ENCODE results near the gene KIFAP3. TPM values are rescaled to one million over a fixed set of nuclear protein-coding genes. Genes with fewer than 3 reads are reported as not detected.
A peak's percentile ranks its signal among the peaks of the same experiment; 100 is the strongest.

KIFAP3 gene
- total and polyA plus RNA-seq, 2 donors (not counting 1 experiment from before 2014, with no cell fraction given) = 30.2 to 42.9 TPM

- H3K4me3 ChIP-seq (replicated peaks in 1 of 4; ENCODE audit: control extremely low read depth in 1 of 4, insufficient read depth in 1 of 4, low read depth in 3 of 4, low read length in 4 of 4) = no peak overlapping the region
- no peak overlapping the region for H2AFZ ChIP-seq (ENCODE audit: low read length)
- H3K27ac ChIP-seq (ENCODE audit: insufficient read depth, low read length) = no peak overlapping the region
- H3K27me3 ChIP-seq (ENCODE audit: control insufficient read depth, insufficient read depth, low read length) = no peaks in the 10 kb centered on the region
- H3K4me2 ChIP-seq (ENCODE audit: extremely low read depth, insufficient read depth, low read length) = no peak overlapping the region
- H3K79me2 ChIP-seq (ENCODE audit: control insufficient read depth, insufficient read depth, low read length) = no peaks in the 10 kb centered on the region
- no peak for DNase-seq (ENCODE audit: low read depth in 2 of 2)
- no peaks in the 10 kb centered on the region for H4K20me1 ChIP-seq (ENCODE audit: control insufficient read depth, extremely low read depth, insufficient read depth, low read length)
- TF ChIP-seq CTCF (conservative IDR thresholded peaks at IDR 0.05 in 1 of 2, IDR thresholded peaks at IDR 0.05 in 1 of 2; ENCODE audit: low read depth in 1 of 2, low read length in 2 of 2) = no peak
- TF ChIP-seq EZH2 (IDR thresholded peaks at IDR 0.05; ENCODE audit: low read length, missing control alignments) = no peak
- H3K9me3 ChIP-seq (ENCODE audit: control insufficient read depth, insufficient read depth, low read depth, low read length) = no peaks in the 10 kb centered on the region
- no peaks in the 10 kb centered on the region for H3K4me1 ChIP-seq (ENCODE audit: control insufficient read depth, extremely low read depth, insufficient read depth, low read length)
- no peak overlapping the region for H3K9ac ChIP-seq (ENCODE audit: insufficient read depth, low read length)
- no peaks in the 10 kb centered on the region for H3K36me3 ChIP-seq (ENCODE audit: control insufficient read depth, insufficient read depth, low read length)
Observed at GRCh38 chr1:169882039-169882511, 192.4 kb downstream of the KIFAP3 start.

GRCh38 chr1:169879034-169879840 is 195.3 kb downstream of the KIFAP3 start:
- TF ChIP-seq CTCF (conservative IDR thresholded peaks at IDR 0.05 in 1 of 2, IDR thresholded peaks at IDR 0.05 in 1 of 2; ENCODE audit: low read depth in 1 of 2, low read length in 2 of 2) (no peak), EZH2 (IDR thresholded peaks at IDR 0.05; ENCODE audit: low read length, missing control alignments) (no peak)
- H3K9me3 ChIP-seq (ENCODE audit: control insufficient read depth, insufficient read depth, low read depth, low read length) = no peaks in the 10 kb centered on the region
- H3K27me3 ChIP-seq (ENCODE audit: control insufficient read depth, insufficient read depth, low read length) = no peaks in the 10 kb centered on the region
- H3K79me2 ChIP-seq (ENCODE audit: control insufficient read depth, insufficient read depth, low read length) = no peaks in the 10 kb centered on the region
- no peaks in the 10 kb centered on the region for H4K20me1 ChIP-seq (ENCODE audit: control insufficient read depth, extremely low read depth, insufficient read depth, low read length)
- no peak overlapping the region for H3K4me2 ChIP-seq (ENCODE audit: extremely low read depth, insufficient read depth, low read length)
- H3K36me3 ChIP-seq (ENCODE audit: control insufficient read depth, insufficient read depth, low read length) = no peaks in the 10 kb centered on the region
- H3K9ac ChIP-seq (ENCODE audit: insufficient read depth, low read length) = no peak overlapping the region
- no peak overlapping the region for H3K4me3 ChIP-seq (replicated peaks in 1 of 4; ENCODE audit: control extremely low read depth in 1 of 4, insufficient read depth in 1 of 4, low read depth in 3 of 4, low read length in 4 of 4)
- no peak overlapping the region for H2AFZ ChIP-seq (ENCODE audit: low read length)
- DNase-seq (ENCODE audit: low read depth in 2 of 2) = peak in 1 of 2 donors; percentile 39
- no peak overlapping the region for H3K27ac ChIP-seq (ENCODE audit: insufficient read depth, low read length)
- no peaks in the 10 kb centered on the region for H3K4me1 ChIP-seq (ENCODE audit: control insufficient read depth, extremely low read depth, insufficient read depth, low read length)

- Histone ChIP-seq H3K27ac (ENCODE audit: insufficient read depth, low read length) (no peak overlapping the region), H3K4me3 (replicated peaks in 1 of 4; ENCODE audit: control extremely low read depth in 1 of 4, insufficient read depth in 1 of 4, low read depth in 3 of 4, low read length in 4 of 4) (no peak overlapping the region), H3K4me1 (ENCODE audit: control insufficient read depth, extremely low read depth, insufficient read depth, low read length) (no peaks in the 10 kb centered on the region), H3K79me2 (ENCODE audit: control insufficient read depth, insufficient read depth, low read length) (no peaks in the 10 kb centered on the region), H2AFZ (ENCODE audit: low read length) (no peak overlapping the region), H3K4me2 (ENCODE audit: extremely low read depth, insufficient read depth, low read length) (no peak overlapping the region), H3K9me3 (ENCODE audit: control insufficient read depth, insufficient read depth, low read depth, low read length) (no peaks in the 10 kb centered on the region), H3K9ac (ENCODE audit: insufficient read depth, low read length) (no peak overlapping the region), H3K36me3 (ENCODE audit: control insufficient read depth, insufficient read depth, low read length) (no peaks in the 10 kb centered on the region), H4K20me1 (ENCODE audit: control insufficient read depth, extremely low read depth, insufficient read depth, low read length) (peaks cover 1% of the 10 kb centered on the region), H3K27me3 (ENCODE audit: control insufficient read depth, insufficient read depth, low read length) (no peaks in the 10 kb centered on the region)
- no peak for DNase-seq (ENCODE audit: low read depth in 2 of 2)
- no peak for TF ChIP-seq CTCF (conservative IDR thresholded peaks at IDR 0.05 in 1 of 2, IDR thresholded peaks at IDR 0.05 in 1 of 2; ENCODE audit: low read depth in 1 of 2, low read length in 2 of 2)
- TF ChIP-seq EZH2 (IDR thresholded peaks at IDR 0.05; ENCODE audit: low read length, missing control alignments) = no peak
Observed at GRCh38 chr1:169878498-169878897, 196.0 kb downstream of the KIFAP3 start.
